ENCODE results near the gene NR2C2AP.
A peak's percentile ranks its signal among the peaks of the same experiment; 100 is the strongest.

Gene NR2C2AP

GRCh38 chr19:19211499-19212420, 8.5 kb upstream of the NR2C2AP start, which contains the start of gene NCAN:
Gene NCAN, plus strand, starts transcription at chr19:19211958. Its CDS starts 4,996 bp downstream, at chr19:19216954.
- POLR2A ChIA-PET (ENCODE audit: low non-redundant PET): interaction anchor here (0.7 kb wide), 1 partner anchor 110 kb away, joined by 4 read pairs; no protein-coding TSS in a partner anchor
- no peak within 1 kb of the TSS for H3K27ac ChIP-seq
- no peak for TF ChIP-seq CTCF (conservative IDR thresholded peaks at IDR 0.05; ENCODE audit: low read depth)
- CTCF ChIA-PET: no interaction called here
- no peak for DNase-seq (ENCODE audit: low spot score)

- DNase-seq (ENCODE audit: low spot score): no peak
- ChIA-PET POLR2A (ENCODE audit: low non-redundant PET) (no interaction called here), CTCF (no interaction called here)
- no peak for TF ChIP-seq CTCF (conservative IDR thresholded peaks at IDR 0.05; ENCODE audit: low read depth)
- H3K27ac ChIP-seq: no peak overlapping the region
These were observed 6.2 kb upstream of the NR2C2AP start for GRCh38 chr19:19209372-19209771.

- POLR2A ChIA-PET (ENCODE audit: low non-redundant PET): no interaction called here
- DNase-seq (ENCODE audit: low spot score): no peak
- CTCF ChIA-PET: interaction anchor here (1.0 kb wide), 1 partner anchor 17 kb away, joined by 3 read pairs; no protein-coding TSS in a partner anchor
- H3K27ac ChIP-seq: peak overlapping the region; percentile 52; the same call in 1 of the 2 replicates
- no peak for TF ChIP-seq CTCF (conservative IDR thresholded peaks at IDR 0.05; ENCODE audit: low read depth)
These were observed 4.7 kb upstream of the NR2C2AP start for GRCh38 chr19:19207637-19208572.

- POLR2A ChIA-PET (ENCODE audit: low non-redundant PET): no interaction called here
- no peak for DNase-seq (ENCODE audit: low spot score)
- CTCF ChIA-PET: interaction anchor here (1.2 kb wide), 1 partner anchor 18 kb away, joined by 3 read pairs; no protein-coding TSS in a partner anchor
- H3K27ac ChIP-seq: peak overlapping the region; percentile 52; the same call in 1 of the 2 replicates
- TF ChIP-seq CTCF (conservative IDR thresholded peaks at IDR 0.05; ENCODE audit: low read depth): no peak
These were observed 3.7 kb upstream of the NR2C2AP start for GRCh38 chr19:19206938-19207337.

GRCh38 chr19:19205416-19206410, 2.5 kb upstream of the NR2C2AP start:
- CTCF ChIA-PET: interaction anchor here (0.6 to 1.2 kb wide), 2 partner anchors 19 to 60 kb away, joined by 3 read pairs; no protein-coding TSS in a partner anchor
- POLR2A ChIA-PET (ENCODE audit: low non-redundant PET): interaction anchor here (0.6 kb wide), 1 partner anchor 135 kb away, joined by 3 read pairs; no protein-coding TSS in a partner anchor
- peak overlapping the region; percentile 26 for H3K27ac ChIP-seq
- DNase-seq (ENCODE audit: low spot score): no peak
- no peak for TF ChIP-seq CTCF (conservative IDR thresholded peaks at IDR 0.05; ENCODE audit: low read depth)

Measured in RWPE1 (cell line).